ENCODE data around the gene NCKAP5.

Gene NCKAP5

DNA sequence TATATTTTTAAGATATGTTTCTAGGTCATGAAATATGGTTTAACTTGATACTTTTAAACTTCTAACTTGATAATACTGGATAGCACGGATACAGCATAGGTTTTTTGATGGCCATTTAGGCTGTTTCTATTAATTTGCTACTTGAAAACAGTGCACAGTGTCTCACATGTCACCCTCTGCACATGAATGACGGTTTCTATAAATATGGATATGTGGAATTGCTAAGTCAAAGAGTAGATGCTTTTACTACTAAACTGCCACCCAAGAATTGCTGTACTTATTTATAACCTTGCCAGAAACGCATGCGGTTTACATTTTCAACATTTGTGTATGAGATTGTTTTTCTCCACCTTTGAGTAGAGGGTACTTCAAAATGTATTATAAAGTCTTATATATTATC lies 723.7 kb downstream of the NCKAP5 start:
- in situ Hi-C loops (cut with HindIII; ENCODE audit: low sequenced_read_pairs) = no loop called here
- TF ChIP-seq, protein P1, sequence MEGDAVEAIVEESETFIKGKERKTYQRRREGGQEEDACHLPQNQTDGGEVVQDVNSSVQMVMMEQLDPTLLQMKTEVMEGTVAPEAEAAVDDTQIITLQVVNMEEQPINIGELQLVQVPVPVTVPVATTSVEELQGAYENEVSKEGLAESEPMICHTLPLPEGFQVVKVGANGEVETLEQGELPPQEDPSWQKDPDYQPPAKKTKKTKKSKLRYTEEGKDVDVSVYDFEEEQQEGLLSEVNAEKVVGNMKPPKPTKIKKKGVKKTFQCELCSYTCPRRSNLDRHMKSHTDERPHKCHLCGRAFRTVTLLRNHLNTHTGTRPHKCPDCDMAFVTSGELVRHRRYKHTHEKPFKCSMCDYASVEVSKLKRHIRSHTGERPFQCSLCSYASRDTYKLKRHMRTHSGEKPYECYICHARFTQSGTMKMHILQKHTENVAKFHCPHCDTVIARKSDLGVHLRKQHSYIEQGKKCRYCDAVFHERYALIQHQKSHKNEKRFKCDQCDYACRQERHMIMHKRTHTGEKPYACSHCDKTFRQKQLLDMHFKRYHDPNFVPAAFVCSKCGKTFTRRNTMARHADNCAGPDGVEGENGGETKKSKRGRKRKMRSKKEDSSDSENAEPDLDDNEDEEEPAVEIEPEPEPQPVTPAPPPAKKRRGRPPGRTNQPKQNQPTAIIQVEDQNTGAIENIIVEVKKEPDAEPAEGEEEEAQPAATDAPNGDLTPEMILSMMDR (IDR thresholded peaks at IDR 0.05; ENCODE audit: low read depth, low read length, missing control alignments) = no peak
- H3K4me3 ChIP-seq (ENCODE audit: low read depth, low read length) = no peak overlapping the region
- no peak for DNase-seq (ENCODE audit: low read depth)

DNA sequence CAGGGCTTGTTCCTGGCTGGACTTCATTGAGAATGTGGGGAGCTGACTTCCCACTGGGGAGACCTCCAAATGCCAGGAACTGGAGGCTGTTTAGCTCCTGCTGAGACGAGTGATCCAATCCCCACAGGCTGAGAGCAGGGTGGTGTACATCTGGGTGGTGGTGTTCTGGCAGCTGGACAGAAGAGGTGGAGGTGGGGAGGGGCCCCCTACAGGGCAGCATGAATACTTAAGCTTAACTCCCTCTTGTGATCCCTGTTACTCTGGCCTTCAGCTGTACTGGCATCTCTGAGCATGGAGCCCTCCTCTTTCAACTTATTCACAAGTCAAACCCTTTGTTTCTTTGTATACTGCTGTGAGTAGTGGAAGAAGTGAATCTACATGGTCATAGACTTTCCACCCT lies 730.5 kb downstream of the NCKAP5 start:
- in situ Hi-C loops (cut with HindIII; ENCODE audit: low sequenced_read_pairs) = no loop called here
- TF ChIP-seq, protein P1 (IDR thresholded peaks at IDR 0.05; ENCODE audit: low read depth, low read length, missing control alignments) = no peak
- DNase-seq (ENCODE audit: low read depth) = no peak
- no peak overlapping the region for H3K4me3 ChIP-seq (ENCODE audit: low read depth, low read length)

DNA sequence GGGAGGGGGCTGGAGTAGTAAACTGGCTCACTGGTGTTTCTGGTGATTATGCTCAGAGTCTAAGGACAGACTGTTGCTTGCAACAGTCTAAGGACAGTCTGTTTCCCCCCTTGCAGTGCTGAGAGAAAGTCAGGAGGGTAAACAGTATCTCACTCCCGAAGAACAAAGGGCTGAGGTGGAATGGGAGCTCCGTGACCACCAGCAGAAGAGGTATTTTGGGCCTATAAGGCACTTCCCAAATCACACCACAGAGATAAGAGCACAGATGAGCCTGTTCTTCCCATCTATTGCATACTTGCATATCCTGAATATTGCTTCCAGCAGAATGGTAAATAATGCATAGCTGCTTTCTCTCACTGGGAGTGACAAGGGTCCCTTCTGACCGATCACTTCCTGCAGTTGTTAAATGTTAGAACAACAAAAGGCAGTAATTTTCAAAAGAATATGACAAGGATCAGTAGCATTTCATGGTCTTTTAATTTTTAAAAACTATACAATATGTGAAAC lies 737.9 kb downstream of the NCKAP5 start:
- H3K4me3 ChIP-seq (ENCODE audit: low read depth, low read length) = no peak overlapping the region
- in situ Hi-C loops (cut with HindIII; ENCODE audit: low sequenced_read_pairs) = no loop called here
- no peak for DNase-seq (ENCODE audit: low read depth)
- TF ChIP-seq, protein P1 (IDR thresholded peaks at IDR 0.05; ENCODE audit: low read depth, low read length, missing control alignments) = no peak

DNA sequence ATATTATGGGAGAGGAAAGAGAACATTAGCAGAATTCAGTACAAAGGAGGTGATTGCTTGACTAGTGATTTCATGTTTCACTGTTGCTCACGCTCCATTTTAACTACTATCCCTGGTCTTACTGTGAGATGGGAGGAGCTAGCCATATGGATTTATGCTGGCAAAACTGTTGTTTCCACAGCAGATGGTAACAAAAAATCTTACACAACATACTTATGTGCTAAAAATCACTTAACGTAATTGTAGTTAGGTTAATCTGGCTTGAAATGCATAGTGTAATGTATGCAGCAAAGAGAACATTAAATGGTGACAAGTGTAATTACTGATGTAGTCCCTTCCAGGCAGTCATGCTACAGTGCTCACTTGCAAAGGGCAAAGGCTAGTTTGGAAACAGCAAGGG lies 742.7 kb downstream of the NCKAP5 start:
- no peak for DNase-seq (ENCODE audit: low read depth)
- in situ Hi-C loops (cut with HindIII; ENCODE audit: low sequenced_read_pairs) = no loop called here
- H3K4me3 ChIP-seq (ENCODE audit: low read depth, low read length) = no peak overlapping the region
- TF ChIP-seq, protein P1 (IDR thresholded peaks at IDR 0.05; ENCODE audit: low read depth, low read length, missing control alignments) = no peak

DNA sequence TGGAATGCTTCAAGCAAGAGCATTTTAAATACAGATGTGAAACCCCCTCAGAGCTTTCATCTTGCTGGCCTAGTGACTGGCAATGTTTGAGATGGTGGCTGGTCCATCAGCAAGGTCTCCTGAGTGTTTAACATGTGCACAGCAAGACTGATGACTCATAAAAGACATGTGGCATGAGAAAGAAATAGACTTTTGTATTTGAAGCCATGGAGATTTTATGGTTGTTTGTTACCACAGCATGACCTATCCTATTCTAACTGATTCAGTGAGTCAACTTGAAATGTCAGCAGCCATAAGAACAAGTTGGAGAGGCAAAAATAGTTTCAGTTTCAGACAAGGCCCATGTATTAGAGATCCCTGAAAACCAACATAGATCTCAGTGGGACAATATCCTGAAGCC lies 743.5 kb downstream of the NCKAP5 start:
- TF ChIP-seq, protein P1 (IDR thresholded peaks at IDR 0.05; ENCODE audit: low read depth, low read length, missing control alignments) = no peak
- DNase-seq (ENCODE audit: low read depth) = peak; percentile 72
- in situ Hi-C loops (cut with HindIII; ENCODE audit: low sequenced_read_pairs) = no loop called here
- no peak overlapping the region for H3K4me3 ChIP-seq (ENCODE audit: low read depth, low read length)

DNA sequence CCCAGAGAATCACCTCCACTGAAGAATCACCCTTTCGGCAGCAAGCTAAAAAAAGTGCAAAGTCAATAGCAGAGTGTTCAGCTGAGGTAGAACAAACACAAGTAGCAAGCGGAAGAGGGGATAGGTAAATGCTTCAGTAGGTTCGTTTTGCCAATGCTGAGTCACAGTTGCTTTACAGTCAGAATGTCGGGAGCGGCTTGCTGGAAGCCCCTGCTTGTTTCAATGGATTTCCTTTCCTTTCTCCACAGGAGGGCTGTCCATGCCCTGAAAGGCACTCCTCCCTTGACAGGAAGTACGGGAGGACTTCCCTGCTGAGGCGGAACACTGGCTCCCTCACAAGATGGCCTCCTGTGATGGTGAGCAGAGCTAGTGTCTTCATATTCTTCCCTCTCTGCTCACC lies 752.0 kb downstream of the NCKAP5 start:
- no peak for DNase-seq (ENCODE audit: low read depth)
- no peak overlapping the region for H3K4me3 ChIP-seq (ENCODE audit: low read depth, low read length)
- in situ Hi-C loops (cut with HindIII; ENCODE audit: low sequenced_read_pairs) = no loop called here
- TF ChIP-seq, protein P1 (IDR thresholded peaks at IDR 0.05; ENCODE audit: low read depth, low read length, missing control alignments) = no peak

DNA sequence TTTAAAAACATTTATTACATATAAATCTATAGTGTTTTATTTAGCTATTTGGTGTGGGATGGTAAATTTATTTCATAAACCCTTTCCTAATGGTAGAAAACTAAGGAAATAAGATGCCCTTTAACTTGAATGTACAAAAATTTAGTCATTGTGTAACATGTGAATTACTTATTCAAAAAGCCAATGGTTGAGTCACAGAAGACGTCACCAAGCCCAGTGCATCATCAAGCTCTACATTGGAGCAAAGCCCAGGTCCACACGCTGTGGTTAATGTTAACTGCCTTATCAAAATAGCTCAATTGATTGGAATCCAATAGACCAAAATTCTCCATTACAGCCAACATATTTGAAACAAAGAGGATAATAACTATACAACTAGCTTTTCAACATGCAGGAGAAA lies 752.7 kb downstream of the NCKAP5 start:
- in situ Hi-C loops (cut with HindIII; ENCODE audit: low sequenced_read_pairs) = no loop called here
- DNase-seq (ENCODE audit: low read depth) = peak; percentile 85
- TF ChIP-seq, protein P1 (IDR thresholded peaks at IDR 0.05; ENCODE audit: low read depth, low read length, missing control alignments) = no peak

More for the DNA sequence above, 752.7 kb downstream of the NCKAP5 start:
- no peak overlapping the region for H3K4me3 ChIP-seq (ENCODE audit: low read depth, low read length)
